ENCODE measurements around the gene CLSTN2.

CLSTN2 gene

DNA sequence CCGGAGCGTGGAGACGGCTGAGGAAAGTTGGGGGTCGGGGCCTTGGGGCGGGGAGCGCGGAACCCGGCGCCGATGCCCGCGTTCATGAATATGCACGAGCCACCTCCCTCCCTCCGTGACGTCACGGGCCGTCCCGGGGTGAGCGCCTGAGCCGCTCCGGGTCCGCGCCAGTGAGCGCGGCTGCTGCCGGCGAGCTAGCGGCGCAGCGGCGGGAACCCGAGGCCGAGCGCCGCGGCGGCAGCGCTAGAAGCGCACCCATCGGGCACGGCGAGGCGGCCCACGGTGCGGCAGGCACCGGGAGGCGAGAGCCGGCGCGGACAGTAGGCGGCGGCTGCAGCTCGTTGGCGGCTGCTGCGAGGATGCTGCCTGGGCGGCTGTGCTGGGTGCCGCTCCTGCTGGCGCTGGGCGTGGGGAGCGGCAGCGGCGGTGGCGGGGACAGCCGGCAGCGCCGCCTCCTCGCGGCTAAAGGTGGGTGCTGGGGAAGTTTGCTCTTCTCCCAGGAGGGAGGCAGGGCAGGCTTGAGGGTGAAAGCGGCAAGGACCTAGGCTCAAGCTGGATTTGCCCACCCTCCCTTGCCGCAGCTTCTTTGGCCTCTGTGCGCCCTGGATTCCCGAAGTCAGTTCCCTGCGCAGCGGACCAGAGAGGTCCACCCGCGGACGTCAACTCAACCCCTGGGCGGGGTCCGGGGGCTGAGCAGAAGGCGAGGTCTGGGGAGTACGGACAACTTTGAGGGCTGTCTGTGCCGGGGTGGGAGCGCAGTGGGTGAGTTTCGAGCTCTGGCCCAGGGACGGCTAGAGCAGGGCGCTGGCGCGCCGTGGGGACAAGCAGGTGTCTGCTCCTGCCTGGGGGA, at the start of gene CLSTN2:
CLSTN2 (plus strand) TSS at position 170 of the 850 bp plus-strand sequence.
- peak; percentile 25 for DNase-seq (ENCODE audit: low read depth)

DNA sequence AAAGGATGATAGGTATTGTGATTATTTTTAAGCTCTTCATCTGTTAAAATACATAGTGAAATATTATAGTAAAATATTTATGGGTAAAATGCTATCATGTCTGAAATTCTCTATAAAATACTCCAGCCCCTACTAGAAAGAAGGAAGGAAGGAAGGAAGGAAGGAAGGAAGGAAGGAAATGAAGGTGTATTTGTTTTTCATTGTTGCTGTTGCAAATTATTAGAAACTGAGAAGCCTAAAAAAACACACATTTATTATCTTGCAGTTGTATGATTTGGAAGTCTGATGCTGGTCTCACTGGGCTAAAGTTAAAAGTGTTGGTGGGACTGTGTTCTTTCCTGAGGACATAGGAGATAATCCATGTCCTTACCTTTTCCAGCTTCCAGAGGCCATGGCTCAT, 47.6 kb upstream of the CLSTN2 start:
- DNase-seq (ENCODE audit: low read depth) = no peak

DNA sequence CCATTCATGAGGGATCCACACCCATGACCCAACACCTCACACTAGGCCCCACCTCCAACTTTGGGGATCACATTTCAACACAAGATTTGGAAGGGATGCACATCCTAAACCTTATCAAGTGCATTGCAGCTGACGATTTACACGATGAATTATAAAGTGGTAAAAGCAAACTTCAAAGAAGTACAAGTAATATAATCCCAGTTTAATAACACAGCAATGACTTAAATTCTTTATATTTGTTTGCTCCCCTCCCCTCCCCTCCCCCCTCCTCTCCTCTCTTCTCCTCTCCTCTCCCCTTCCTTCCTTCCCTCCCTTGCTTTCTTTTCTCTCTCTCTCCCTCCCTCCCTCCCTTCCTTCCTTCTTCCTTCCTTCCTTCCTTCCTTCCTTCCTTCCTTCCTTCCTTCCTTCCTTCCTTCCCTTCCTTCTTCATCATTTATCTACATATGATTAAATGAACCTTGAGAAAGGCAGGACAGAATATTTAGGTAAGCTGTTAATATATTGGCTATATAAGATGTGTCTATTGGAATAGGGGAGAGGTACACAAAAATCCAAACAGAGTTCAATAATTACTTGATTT, 46.3 kb upstream of the CLSTN2 start:
- DNase-seq (ENCODE audit: low read depth) = no peak

DNA sequence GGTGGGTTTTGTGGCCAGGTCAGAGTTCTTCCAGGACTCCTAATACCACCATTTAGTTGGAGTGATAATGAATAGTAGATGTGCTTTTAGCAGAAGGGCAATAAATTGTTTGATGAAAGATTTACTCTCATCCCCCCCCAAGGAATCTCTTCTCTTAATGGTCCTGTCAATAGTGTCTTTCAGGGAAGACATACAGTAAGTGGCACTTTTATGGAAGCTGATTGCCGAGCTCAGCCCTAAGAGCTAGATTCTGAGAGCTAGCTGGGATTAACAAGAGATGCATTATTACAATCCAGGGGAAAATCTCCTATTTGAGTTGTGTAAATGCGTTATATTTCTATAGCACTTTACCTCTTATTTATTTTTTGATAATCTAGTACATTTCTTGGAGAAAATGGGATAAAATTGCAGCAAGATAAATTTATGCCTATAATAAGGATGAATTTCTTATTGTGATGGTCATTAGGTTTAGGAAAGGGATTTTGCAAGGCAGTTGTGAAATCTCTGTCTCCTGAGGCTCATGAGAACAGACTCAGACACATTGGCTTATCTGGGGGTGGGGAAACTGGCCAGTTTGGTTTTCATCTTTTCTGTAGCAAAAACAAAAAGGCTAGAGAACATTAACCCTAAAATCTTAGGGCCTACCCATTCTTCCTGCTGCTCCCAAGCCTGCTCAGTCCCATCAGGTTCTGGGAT, 41.6 kb upstream of the CLSTN2 start:
- no peak for DNase-seq (ENCODE audit: low read depth)

DNA sequence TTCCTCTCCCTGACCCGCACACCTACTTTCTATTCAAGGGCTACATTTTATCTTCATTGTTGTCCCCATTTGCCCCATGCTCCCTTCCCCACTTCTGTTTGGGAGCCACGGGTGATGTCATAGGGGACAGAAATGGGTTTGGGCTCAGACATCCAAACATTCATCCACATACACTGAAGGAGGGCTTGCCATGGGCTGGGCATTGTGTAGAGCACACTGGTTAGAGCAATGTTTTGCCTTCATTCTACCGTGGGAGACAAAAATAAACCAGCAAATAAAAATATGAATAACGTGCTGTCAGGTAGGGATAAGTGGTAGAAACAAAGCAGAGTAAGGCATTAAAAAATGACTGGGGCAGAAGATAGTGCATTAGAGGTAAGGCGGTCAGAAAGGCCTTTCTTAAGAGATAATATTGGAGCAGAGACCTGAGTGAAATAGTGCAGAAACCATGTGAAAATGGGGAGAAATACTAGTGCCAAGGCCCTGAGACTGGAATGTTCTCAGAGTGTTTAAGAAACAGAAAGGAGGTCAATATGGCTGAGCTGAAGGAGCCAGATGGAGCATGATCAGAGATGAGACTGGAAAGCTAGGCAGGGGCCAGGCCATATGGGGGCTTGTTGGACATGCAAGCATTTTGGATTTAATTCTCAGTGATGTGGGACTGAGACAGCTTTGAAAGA, 40.9 kb upstream of the CLSTN2 start:
- no peak for DNase-seq (ENCODE audit: low read depth)

DNA sequence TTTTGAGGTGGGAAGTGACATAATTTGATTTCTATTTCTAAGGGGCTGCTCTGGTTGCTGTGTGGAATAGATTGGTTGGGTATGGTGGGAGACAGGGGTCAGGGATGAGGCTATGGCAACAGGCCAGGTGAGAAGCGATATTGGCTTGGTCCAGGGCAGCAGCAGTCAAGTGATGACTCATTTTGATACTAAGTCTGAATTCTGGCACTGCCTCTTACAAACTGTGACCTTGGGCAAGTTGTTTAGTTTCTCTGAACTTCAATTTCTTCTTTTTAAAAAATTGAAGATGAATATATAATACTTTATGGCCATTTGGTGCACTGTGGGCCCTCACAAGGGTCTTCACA, 40.4 kb upstream of the CLSTN2 start:
- DNase-seq (ENCODE audit: low read depth) = no peak

DNA sequence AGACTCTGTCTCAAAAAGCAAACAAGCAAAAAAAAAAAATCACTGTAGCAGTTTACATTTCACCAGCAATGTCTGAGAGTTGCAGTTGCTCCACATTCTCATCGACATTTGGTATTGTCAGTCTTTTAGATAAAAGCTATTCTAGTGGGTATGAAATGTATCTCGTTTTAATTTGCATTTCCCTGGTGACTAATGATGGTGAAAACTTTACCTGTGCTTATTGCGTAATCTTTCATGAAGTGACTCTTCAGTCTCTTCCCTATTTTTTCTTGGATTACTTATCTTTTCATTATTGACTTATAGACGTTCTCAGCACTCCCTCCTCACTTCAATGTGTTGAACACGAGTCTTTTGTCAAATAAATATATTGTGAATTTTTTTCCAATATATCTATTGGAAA, 37.2 kb upstream of the CLSTN2 start:
- DNase-seq (ENCODE audit: low read depth) = no peak

DNA sequence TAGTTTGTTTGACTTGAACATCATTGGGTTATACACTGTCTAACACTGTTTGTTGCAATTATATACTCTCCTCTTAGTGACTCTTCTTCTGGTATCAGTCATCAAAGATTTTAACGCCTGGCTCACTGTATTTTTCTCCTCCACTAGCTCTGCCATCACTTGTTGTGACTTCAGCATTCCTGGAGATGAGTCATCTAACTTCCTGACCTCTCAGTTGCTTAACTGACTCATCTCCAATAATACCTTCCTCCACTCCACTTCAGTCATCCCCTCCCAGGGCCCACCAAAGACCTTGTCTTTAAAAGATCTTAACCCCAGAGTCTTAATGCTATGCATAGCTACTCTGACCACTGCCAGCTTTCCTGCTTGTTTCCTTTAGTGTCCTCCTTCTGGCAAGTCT, 28.6 kb upstream of the CLSTN2 start:
- no peak for DNase-seq (ENCODE audit: low read depth)

DNA sequence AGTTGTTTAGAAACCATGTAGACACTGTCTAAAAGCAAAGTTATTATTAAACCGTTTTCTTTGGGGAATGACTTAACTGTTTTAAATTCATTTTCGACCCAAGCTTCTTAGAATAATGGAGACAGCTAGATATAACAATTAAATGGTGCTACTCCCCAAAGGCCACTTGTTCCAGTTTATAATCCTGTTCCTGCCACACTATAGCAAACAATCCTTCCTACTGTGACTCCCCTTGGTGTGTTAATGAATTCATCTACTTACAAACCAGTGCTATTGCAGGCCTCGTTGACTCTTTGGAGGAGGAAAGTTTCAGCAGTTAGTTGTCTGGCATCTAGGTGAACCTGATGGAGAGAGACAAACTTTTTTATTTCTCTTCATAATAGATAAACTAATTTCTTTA, 25.2 kb upstream of the CLSTN2 start:
- no peak for DNase-seq (ENCODE audit: low read depth)

DNA sequence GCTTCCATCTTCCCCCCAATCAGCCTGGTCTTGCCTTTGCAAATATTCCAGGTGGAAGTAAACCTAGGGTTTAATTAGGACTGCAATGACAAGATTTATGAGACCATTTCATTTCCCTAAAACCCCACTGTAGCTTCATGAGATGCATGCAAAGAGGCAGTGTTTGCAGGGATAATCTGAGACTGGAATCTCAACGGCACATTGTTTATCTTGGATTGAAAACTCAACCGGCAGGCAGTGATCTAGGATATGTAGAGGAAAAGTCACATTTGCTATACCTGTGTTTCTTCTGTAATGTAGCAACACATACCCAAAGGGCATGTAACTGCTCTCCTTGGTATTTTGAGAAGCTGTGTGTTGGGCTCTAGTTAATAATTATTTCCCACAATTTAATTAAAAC, 18.7 kb upstream of the CLSTN2 start:
- DNase-seq (ENCODE audit: low read depth) = no peak

DNA sequence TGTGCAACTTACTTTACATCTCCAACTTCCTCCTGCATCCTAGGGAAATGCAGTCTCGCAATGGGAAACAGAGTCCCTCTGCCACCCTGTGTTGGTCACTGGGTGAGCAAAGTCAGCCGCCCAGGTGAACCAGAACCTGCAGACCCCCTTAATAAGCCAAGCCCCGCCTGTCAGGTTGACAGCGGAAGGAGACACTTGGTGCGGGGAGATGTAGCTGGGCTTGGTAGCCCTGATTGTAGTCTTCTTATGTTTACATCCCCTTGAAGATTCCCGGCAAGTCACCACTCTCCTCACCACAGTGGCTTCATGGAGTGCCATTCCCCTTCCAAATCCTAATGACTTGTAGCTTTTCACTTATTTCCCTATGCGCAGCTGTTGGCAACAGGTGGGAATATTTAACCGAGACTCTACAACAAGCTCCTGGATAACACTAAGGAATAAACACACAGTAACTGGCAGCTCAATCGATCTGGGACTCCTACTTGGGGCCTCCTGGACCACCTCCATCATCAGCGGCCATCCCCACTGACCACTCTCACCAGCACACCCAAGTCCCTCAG, 17.7 kb upstream of the CLSTN2 start:
- no peak for DNase-seq (ENCODE audit: low read depth)

DNA sequence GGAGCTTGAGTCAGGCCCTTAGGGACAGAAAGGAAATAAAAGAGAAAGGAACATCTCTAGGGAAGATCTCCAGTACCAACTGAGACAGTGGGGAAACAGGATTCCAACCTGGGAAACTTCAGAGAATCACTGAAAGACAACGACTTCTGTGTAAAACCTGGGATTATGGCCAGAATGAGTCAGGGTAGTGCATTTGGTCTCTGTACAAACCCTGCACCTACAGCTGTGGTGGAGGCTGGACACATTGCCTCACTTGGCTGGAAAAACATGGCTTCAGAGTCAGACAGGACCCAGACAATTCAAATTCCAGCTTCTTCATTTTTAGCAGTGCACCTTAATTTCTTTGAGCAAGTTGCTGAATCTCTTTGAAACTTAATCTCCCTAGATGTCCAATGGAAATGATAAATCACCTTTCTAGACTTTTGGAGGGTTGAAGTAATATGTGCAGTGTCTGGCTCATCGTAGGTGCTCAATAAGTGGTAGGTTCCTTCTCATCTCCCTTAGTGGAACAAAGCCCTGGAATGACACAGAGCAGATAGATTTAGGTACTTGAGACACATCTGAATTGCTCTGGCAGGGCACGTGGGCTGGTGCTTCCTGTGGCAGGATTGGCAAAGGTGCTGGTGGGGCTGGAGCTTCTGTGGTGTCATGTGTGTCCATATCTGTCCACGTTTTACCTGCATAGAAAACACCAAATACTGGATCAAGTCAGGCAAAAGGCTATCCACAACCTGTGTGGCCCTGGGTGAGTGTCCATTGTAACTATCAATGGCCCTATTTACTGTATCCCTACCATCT, 6.1 kb upstream of the CLSTN2 start:
- no peak for DNase-seq (ENCODE audit: low read depth)

DNA sequence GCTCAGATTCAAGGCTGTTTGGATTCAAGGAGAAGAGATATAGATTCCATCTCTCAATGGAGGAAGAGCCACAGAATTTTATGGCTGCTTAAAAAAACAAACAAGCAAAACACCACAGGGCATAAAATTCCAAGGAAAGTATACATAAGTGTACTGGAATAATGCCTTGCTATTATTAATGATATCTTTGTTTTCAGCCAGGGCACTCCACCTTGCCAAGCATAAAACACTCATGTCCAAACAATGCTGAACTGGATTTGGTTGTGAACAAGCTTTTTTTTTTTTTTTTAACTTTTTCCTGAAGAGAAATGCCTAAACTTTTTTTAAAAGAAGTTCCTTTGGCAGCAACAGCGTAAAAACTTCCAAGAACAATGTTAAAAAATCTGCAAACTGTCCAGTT, 4.8 kb upstream of the CLSTN2 start:
- DNase-seq (ENCODE audit: low read depth) = no peak

DNA sequence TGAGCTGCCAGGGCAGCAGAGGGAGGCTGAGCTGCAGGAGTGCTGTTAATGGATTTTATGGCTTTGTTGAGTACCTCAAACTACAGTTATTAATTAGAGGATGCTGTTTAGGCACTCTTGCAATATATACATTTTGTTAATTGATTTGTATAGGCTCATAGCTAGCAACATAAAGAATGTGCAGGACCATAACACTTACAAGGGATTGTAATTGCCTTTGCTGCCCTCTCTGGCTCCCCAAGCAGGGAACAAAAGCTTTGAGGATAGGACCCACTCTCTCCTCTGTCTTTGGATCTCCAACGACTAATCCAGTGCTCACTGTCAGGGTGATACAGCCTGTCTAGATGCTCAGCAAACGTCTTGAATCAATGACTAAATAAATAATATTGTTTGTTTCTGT, 1.2 kb upstream of the CLSTN2 start:
- no peak for DNase-seq (ENCODE audit: low read depth)

DNA sequence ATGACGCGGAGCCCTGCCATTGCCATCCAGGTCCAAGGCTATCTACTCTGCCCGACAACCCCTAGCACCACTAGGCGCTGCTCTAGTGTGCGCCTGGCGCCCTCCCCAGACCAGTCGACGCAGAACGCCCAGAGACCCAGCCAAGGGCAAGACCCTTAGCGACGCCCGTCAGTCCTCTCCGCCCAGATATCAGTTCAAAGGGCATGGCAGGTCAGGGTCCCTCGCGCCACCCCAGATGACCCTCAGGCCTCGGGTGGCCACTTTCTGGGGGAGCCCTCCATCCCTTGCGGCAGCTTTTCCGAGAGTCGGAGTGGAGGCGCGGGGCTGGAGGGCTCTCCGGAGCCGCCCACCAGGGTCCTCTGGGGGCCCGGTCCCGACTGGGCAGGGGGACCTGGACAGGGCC, 371 bp upstream of the CLSTN2 start:
- DNase-seq (ENCODE audit: low read depth) = no peak

DNA sequence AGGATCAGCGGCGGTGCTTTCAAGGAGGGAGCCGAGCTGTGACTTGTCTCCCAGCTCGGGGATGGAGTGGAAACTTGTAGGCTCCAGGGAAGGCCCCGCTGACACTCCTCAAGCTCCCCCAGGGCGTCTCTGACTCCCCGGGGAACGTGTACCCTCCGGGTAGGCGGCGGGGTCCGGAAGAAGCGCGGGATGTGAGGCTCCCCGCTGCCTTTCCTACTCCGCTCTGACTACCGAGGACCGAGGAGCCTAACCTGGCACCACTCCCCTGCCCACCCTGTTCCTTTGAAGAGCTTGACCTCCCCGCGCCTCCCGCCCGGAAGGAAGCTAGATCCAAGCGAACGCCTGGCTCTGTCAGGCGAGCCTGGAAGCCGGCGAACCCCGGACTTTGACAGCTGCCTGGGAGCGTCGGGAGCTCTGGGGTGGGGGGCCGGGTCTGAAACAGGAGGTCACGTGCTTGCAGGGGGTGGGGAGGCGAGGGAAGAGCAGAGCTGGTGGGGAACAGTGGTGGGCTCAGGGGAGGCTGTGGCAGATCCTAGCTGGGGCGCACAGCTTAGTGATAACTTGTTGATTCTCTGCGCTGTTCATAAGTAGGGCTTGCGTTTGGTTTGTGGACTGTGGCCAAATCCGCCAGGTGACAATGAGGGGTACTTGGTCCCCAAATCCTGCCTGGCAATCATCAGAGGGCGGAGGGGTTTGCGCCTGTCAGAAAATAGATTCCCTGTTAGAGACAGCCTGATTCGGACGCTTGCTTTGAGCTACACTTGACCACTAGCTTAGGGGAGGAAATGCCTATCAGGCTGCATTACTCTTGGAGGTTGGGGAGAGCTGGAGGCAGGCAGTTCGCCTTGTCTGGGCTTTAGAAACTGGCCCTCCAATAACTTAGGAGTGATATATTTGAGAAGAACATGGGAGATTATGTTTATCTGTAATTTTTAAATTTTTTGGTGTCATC, 1.2 kb downstream of the CLSTN2 start:
- DNase-seq (ENCODE audit: low read depth) = no peak

DNA sequence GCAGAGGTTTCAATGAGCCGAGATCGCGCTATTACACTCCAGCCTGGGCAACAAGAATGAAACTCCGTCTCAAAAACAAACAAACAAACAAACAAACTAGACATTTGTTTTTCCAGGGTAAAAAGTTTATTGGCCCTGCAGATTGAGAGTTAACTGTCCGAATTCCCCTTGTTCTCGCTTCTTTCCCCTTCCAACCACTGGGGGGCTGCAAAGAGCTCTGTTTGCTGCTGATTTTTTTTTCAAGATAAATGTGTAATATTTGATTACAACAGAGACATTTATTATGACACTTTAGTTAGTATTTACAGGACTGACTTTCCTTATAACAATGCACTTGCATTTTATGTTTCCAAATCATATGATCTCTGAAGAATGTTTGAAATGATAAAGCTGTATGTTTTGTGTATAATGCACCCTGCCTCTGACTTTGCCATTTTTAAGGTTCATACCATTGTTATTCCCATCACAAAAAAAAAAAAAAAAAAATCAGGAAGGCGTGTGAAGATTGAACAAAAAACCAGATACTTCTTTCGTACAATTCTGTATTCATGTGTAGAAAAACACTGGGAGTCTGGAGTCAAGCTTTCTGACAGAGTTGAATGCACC, 2.8 kb downstream of the CLSTN2 start:
- no peak for DNase-seq (ENCODE audit: low read depth)

DNA sequence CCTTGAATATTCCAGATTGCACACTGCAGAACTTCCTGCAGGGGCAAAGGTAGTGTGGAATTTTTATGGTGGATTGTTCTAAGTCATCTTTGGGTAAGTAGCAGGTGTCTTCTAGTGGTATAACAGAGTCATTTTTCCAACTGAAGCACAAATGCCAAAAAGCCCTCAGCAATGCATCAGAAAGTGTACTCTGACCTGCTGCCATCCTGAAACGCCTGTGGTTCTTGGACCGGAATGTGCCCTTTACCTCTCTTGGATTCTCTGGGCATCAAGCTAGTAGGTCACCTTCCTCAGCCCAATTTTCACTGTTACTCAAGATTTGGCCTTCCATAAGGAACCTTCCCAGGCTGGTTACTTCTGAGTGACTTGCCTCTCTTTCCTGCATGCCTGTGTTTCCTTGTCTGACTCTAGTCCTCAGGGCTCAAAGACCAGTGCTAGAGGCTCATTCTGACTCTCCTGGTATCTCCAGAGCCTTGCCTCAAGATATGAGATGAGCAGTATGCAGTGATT, 4.8 kb downstream of the CLSTN2 start:
- no peak for DNase-seq (ENCODE audit: low read depth)

DNA sequence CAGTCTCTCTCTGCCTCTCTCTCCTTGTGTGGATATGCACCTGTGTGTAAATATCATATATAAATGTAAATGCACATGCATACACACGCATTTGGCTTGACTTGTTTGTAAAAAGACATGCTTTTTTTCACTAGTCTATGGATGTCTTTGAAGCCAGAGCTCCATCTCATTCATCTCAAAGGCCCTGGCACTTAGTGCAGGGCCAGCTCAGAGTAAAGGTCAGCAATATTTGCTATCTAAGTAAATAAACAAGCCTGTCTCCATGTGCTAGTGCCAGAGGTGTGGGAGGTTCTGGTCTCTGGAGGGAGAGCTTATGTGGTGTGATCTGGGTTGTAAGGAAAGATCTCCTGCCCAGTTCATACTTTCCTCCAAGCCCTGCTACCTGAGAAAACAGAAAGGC, 5.6 kb downstream of the CLSTN2 start:
- no peak for DNase-seq (ENCODE audit: low read depth)

DNA sequence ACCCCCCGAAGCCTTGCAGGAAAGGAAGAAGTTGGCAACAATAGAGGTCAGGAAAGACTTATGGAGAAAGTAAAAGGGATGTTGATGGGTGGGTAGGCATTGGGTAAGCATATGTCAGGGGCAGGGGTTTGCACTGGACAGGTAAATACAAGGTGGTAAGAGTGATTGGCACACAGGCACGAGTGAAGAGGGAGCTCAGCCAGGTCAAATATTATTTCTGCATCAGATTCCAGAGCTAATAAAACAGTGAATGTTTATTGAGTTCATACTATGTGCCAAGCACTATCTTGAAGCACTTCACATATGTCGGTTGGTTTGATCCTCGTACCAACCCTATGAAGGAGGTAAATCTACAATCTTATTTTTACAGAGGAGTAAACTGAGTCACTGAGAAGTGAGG, 6.6 kb downstream of the CLSTN2 start:
- no peak for DNase-seq (ENCODE audit: low read depth)
